Stimulated activated CD8-positive, alpha-beta memory T cell treated with anti-CD3 and anti-CD28 coated beads, Interleukin-7, amount 100 ng/mL, for 1 hour (primary cell): ENCODE data around the gene SPAG9.
A peak's percentile ranks its signal among the peaks of the same experiment; 100 is the strongest.

Experiments
- DNase-seq, 2 donors: peaks; one replicate each; pipeline ENCODE4 v3.0.0-alpha.2; 2020; ENCODE audit warnings: low read depth in 2 of 2

The SPAG9 gene

GRCh38 chr17:50986989-50987660, 133.5 kb downstream of the SPAG9 start:
- no peak for DNase-seq

- DNase-seq, result no peak
These were observed 139.4 kb downstream of the SPAG9 start for GRCh38 chr17:50981279-50981678.

- no peak for DNase-seq
These were observed 141.1 kb downstream of the SPAG9 start for GRCh38 chr17:50979524-50979927.

GRCh38 chr17:50977487-50978159, 143.0 kb downstream of the SPAG9 start:
- no peak for DNase-seq

GRCh38 chr17:50976951-50977472, 143.7 kb downstream of the SPAG9 start:
- DNase-seq, result no peak

- DNase-seq, result no peak
These were observed 146.8 kb downstream of the SPAG9 start for GRCh38 chr17:50973557-50974494.

- DNase-seq, result no peak
These were observed 148.1 kb downstream of the SPAG9 start for GRCh38 chr17:50972577-50972976.

GRCh38 chr17:50967795-50968194, 152.9 kb downstream of the SPAG9 start:
- DNase-seq, result no peak

GRCh38 chr17:50966163-50966666, 154.5 kb downstream of the SPAG9 start:
- no peak for DNase-seq

GRCh38 chr17:50963139-50963538, 157.5 kb downstream of the SPAG9 start:
- no peak for DNase-seq

GRCh38 chr17:50961282-50962220, 159.1 kb downstream of the SPAG9 start:
- no peak for DNase-seq

- no peak for DNase-seq
These were observed 161.3 kb downstream of the SPAG9 start for GRCh38 chr17:50959341-50959740.

GRCh38 chr17:50957600-50958575, 162.8 kb downstream of the SPAG9 start:
- no peak for DNase-seq

GRCh38 chr17:50956750-50957523, 163.7 kb downstream of the SPAG9 start:
- peak; percentile 21 to 44 for DNase-seq

GRCh38 chr17:50956409-50956749, 164.3 kb downstream of the SPAG9 start:
- DNase-seq, result no peak

GRCh38 chr17:50955667-50956120, 165.0 kb downstream of the SPAG9 start:
- DNase-seq, result no peak

GRCh38 chr17:50955160-50955559, 165.5 kb downstream of the SPAG9 start:
- no peak for DNase-seq

- no peak for DNase-seq
These were observed 166.0 kb downstream of the SPAG9 start for GRCh38 chr17:50954641-50955121.
